Measurements from ENCODE around the gene GM2A. TPM values are rescaled to one million over a fixed set of nuclear protein-coding genes. Genes with fewer than 3 reads are reported as not detected.

Gene GM2A
- total and polyA plus RNA-seq, 4 donors: 31.3 to 78.7 (median 38.1) TPM

DNA sequence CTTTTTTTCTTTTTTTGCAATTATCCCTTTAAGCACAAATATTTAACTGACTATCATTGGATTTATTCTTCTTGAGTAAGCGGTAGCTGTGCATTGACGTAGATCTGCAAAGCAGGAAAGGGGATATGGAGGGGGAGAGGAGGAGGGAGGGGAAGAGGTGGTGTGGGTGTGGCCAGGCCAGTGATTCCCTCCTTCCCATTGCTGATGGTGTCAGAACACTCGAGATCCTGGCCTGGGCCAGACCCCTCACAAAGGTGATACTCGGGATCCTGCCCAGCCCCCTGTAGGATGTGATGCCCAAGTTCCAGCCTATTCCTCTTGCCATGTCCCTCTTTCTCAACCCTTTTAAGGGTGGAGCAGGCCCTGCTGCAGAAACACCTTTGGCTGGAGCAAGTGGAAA lies 40.6 kb downstream of the GM2A start:
- ATAC-seq (ENCODE audit: insufficient read depth, low FRiP score): no peak
- 48 to 57% methylated on average over 4 of the region's 4 CpGs for WGBS, 2 donors

DNA sequence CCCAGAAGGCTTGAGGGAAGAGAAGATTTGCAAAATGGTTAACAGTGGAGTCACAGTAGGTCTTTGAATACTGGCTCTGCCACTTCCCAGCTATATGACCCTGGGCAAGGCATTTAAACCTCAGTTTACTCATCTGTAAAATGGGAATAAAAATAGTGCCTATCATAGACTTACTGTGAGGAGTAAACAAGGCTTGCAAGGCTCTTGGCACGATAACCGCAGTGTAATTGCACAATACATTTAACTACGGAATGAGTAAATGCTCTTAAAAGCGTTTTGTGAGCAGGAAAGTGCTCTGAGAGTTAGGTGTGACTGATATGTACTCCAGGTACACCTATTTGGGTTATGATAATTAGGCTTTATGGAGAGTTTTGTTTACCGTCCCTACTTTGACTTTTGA lies 42.2 kb downstream of the GM2A start:
- H3K27me3 ChIP-seq (ENCODE audit: control insufficient read depth in 3 of 3, insufficient read depth in 3 of 3, low read length in 2 of 3): no peaks in the 10 kb centered on the region
- H3K4me3 ChIP-seq: no peak overlapping the region
- H3K4me1 ChIP-seq (ENCODE audit: control insufficient read depth in 5 of 5, insufficient read depth in 5 of 5, low read length in 5 of 5): peaks cover 0 to 2% (median 0%) of the 10 kb centered on the region in 5 donors
- peaks cover 0 to 2% (median 0%) of the 10 kb centered on the region in 4 donors for H3K9me3 ChIP-seq (ENCODE audit: control insufficient read depth in 4 of 4, insufficient read depth in 3 of 4, low read length in 3 of 4)
- 45 to 51% methylated on average over 5 of the region's 5 CpGs for WGBS, 2 donors
- no peak overlapping the region for H3K27ac ChIP-seq (ENCODE audit: low read depth in 1 of 2, low read length in 1 of 2)
- no peak for ATAC-seq (ENCODE audit: insufficient read depth, low FRiP score)
- TF ChIP-seq, protein P1, sequence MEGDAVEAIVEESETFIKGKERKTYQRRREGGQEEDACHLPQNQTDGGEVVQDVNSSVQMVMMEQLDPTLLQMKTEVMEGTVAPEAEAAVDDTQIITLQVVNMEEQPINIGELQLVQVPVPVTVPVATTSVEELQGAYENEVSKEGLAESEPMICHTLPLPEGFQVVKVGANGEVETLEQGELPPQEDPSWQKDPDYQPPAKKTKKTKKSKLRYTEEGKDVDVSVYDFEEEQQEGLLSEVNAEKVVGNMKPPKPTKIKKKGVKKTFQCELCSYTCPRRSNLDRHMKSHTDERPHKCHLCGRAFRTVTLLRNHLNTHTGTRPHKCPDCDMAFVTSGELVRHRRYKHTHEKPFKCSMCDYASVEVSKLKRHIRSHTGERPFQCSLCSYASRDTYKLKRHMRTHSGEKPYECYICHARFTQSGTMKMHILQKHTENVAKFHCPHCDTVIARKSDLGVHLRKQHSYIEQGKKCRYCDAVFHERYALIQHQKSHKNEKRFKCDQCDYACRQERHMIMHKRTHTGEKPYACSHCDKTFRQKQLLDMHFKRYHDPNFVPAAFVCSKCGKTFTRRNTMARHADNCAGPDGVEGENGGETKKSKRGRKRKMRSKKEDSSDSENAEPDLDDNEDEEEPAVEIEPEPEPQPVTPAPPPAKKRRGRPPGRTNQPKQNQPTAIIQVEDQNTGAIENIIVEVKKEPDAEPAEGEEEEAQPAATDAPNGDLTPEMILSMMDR (IDR thresholded peaks at IDR 0.05; ENCODE audit: control extremely low read depth, extremely low read depth): no peak
- peak in 2 of 3 donors; percentile 12 to 35 for DNase-seq
- H3K9ac ChIP-seq (ENCODE audit: insufficient read depth in 1 of 2, low read length in 2 of 2): no peak overlapping the region
- no peaks in the 10 kb centered on the region for H3K36me3 ChIP-seq (ENCODE audit: control insufficient read depth in 4 of 4, insufficient read depth in 4 of 4, low read length in 4 of 4)

More for the DNA sequence above, 40.6 kb downstream of the GM2A start:
- DNase-seq: no peak
- no peak overlapping the region for H3K9ac ChIP-seq (ENCODE audit: insufficient read depth in 1 of 2, low read length in 2 of 2)
- TF ChIP-seq, protein P1 (IDR thresholded peaks at IDR 0.05; ENCODE audit: control extremely low read depth, extremely low read depth): no peak
- H3K4me3 ChIP-seq: no peak overlapping the region
- H3K27ac ChIP-seq (ENCODE audit: low read depth in 1 of 2, low read length in 1 of 2): no peak overlapping the region
- H3K27me3 ChIP-seq (ENCODE audit: control insufficient read depth in 3 of 3, insufficient read depth in 3 of 3, low read length in 2 of 3): no peaks in the 10 kb centered on the region
- H3K9me3 ChIP-seq (ENCODE audit: control insufficient read depth in 4 of 4, insufficient read depth in 3 of 4, low read length in 3 of 4): no peaks in the 10 kb centered on the region
- H3K36me3 ChIP-seq (ENCODE audit: control insufficient read depth in 4 of 4, insufficient read depth in 4 of 4, low read length in 4 of 4): no peaks in the 10 kb centered on the region
- peaks cover 0 to 2% (median 0%) of the 10 kb centered on the region in 5 donors for H3K4me1 ChIP-seq (ENCODE audit: control insufficient read depth in 5 of 5, insufficient read depth in 5 of 5, low read length in 5 of 5)

DNA sequence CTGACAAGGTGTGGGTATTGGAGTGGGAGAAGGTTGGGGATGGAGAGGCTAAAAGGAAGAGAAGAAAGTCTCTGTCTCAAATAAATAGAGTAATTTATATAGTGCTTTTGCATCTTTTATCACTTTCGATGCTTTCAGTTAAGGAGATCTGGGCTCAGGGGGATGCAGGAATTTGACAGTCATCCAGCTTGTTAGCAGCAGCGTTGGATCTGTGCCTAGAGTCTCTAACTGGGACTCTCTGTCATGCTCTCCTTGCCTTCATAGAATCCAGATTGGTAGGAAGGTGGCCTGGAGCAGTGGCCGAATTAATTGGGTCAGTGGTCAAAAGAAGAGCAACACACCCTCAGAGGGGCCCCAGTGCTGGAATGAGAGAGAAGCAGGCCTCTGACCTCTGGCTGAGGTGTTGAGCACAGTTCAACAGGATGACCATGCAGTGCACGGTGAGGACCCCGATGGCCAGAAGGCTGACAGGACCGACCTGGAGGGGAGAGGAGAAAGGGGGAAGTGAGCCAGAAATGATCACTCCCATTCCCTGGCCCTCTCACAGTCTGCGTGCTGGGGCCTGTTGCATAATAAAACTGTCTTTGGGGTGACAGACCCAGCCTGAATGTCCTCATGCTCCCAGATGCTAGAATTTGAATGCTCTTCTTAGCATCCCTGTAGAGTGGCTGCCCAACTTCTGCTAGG lies 42.9 kb downstream of the GM2A start:
- Histone ChIP-seq H3K36me3 (ENCODE audit: control insufficient read depth in 4 of 4, insufficient read depth in 4 of 4, low read length in 4 of 4) (no peaks in the 10 kb centered on the region), H3K9ac (ENCODE audit: insufficient read depth in 1 of 2, low read length in 2 of 2) (no peak overlapping the region), H3K27me3 (ENCODE audit: control insufficient read depth in 3 of 3, insufficient read depth in 3 of 3, low read length in 2 of 3) (no peaks in the 10 kb centered on the region), H3K4me1 (ENCODE audit: control insufficient read depth in 5 of 5, insufficient read depth in 5 of 5, low read length in 5 of 5) (peaks cover 0 to 2% (median 0%) of the 10 kb centered on the region in 5 donors), H3K27ac (ENCODE audit: low read depth in 1 of 2, low read length in 1 of 2) (no peak overlapping the region), H3K4me3 (no peak overlapping the region), H3K9me3 (ENCODE audit: control insufficient read depth in 4 of 4, insufficient read depth in 3 of 4, low read length in 3 of 4) (peaks cover 0 to 2% (median 0%) of the 10 kb centered on the region in 4 donors)
- 44 to 45% methylated on average over 7 of the region's 7 CpGs for WGBS, 2 donors
- TF ChIP-seq, protein P1 (IDR thresholded peaks at IDR 0.05; ENCODE audit: control extremely low read depth, extremely low read depth): no peak
- ATAC-seq (ENCODE audit: insufficient read depth, low FRiP score): no peak
- peak in 2 of 3 donors; percentile 26 to 59 for DNase-seq

Measured in lung (tissue), 12 donors.